Activated naive CD4-positive, alpha-beta T cell treated with anti-CD3 and anti-CD28 coated beads, Interleukin-2, amount 10 ng/mL, durations not matched to agents 5 hours and 36 hours (primary cell): ENCODE data around the gene LYSMD1. TPM values are rescaled to one million over a fixed set of nuclear protein-coding genes. Genes with fewer than 3 reads are reported as not detected.

ENCODE experiments used
- total RNA-seq, 2 experiments: library from RNA; stranded (reverse); gene quantifications; one replicate each; pipeline ENCODE4 v1.2.3, GENCODE V29; 2021

The LYSMD1 gene, protein sequence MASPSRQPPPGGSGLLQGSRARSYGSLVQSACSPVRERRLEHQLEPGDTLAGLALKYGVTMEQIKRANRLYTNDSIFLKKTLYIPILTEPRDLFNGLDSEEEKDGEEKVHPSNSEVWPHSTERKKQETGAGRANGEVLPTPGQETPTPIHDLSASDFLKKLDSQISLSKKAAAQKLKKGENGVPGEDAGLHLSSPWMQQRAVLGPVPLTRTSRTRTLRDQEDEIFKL
- total RNA-seq: 1 to 10 TPM; 2.7 to 3.1 TPM

DNA sequence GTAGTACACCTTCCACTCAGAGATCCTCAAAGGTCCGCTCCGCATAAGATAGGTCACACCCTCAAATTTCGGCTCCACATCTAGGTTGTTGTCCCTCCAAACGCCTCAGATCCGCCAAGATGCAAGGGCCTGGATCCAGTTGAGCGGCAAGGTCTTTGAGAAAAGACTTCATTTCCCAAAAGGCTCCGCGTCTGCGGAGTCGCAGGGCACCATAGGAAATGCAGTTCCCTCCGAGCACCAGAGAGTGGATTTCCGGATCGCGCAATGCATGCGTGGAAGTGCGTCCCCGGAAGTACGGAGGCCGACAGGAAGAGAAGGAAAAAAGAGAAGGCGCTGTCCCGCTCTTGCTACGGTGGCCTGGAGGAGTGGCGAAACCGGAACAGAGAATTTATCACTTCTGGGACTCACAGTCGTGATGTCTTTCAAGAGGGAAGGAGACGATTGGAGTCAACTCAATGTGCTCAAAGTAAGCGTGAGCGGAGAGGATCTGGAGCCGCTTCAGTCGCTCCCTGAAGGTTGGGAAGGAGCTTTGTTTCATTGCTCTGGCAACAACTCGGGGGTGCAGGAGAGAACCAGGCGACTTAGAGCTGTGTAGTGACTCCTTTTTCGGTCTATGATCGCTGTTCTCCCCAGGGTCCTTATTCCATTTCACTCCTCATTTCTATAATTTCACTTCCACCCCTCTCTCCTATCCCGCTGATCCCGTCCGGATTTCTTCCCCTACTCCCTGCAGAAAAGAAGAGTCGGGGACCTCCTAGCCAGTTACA is at the start of gene LYSMD1, which contains the start of gene SCNM1:
TSS of gene LYSMD1 (minus strand) at position 165 of the 767 bp plus-strand sequence. CDS start 644 bp downstream, outside the sequence.
TSS of gene SCNM1 (plus strand) at position 407 of the 767 bp plus-strand sequence. CDS start at position 416, 9 bp downstream.

DNA sequence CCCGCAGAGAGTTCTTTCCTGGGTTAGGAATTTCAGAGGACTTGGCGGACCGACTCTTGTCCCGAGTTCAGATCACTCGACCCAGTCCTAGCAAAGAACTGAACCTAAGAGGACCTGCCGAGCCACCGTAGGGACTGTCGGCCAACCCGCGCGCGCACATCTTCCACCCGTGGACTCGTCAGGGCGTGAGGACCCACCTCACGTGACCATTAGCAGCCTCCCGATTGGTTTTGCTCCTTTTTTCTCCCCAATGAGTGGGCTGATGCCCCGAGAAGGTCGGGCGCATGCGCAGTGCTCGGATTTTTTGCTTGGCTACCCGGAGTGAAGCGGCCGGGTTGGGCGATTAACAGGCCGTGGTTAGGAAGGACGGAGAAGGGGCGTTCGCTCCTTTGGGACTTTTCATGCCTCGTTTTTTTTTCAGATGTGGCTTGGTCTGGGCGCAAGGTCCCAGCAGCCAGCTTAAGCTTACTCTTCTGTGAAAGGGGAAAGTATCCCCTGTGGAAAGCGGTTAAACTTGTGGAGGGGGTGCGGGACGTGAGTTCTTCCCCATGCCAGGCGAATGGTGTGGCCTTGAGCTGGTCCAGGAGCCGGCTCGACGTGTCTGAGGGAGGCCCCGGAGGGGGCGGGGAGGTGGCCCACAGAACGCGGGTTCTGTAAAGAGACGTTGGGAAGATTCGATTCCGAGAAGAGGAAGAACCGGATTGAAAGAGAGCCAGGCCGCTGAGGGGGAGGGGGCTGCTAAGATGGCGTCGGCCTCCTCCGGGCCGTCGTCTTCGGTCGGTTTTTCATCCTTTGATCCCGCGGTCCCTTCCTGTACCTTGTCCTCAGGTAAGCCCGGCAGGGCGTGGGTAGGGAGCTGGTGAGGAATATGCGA is 32.8 kb upstream of the LYSMD1 start, which contains the start of gene PIP5K1A:
TSS of gene PIP5K1A (plus strand) at position 299 of the 874 bp plus-strand sequence. CDS start at position 744, 445 bp downstream.

DNA sequence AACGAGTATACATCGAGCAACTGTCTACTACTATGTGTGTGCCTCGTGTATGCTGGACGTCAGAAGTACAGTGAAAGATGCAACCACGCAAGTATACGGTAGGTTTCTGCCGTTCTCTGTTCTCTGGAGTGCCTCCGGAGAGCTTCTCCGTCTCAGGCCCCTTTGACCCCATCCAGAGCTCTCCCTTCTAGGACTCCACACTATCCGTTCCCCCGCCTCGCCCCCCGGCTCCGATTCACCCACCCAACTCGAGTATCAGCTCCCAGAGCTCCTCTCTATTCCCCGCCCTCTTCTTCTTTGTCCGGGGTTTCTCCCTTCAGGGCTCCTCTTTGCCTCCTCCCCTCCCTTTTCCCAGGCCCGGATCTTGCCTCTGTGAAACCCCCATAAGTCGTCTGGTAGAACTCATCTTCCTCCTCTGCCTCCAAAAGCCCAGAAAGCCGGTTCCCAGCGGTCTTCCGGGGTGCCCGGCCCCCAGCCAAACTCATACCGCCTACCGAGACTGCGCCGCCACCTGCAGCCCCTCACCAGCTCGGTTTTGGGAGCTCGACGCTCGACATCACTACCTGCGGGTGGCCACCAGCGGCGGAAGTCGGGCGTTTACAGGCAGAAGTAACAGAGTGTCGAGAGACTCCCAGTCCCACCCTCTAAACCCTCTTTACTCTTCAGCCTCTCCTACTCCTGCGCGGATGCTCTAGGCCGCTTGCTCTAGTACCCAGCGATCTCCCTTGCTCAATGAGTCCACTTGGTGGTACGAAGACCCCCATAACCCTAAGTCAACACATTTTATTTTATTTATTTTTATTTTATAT is 24.1 kb upstream of the LYSMD1 start, which contains the start of gene VPS72:
TSS of gene VPS72 (minus strand) at position 561 of the 809 bp plus-strand sequence. CDS start at position 485, 76 bp downstream.

GRCh38 chr1:151175863-151176262 is 10.2 kb upstream of the LYSMD1 start, which contains the start of gene TMOD4:
TSS of gene TMOD4 (minus strand) at chr1:151175981. CDS start at chr1:151174875, 1,106 bp downstream.

GRCh38 chr1:151156515-151156819 is 9.2 kb downstream of the LYSMD1 start, which contains the start of gene TNFAIP8L2:
TSS of gene TNFAIP8L2 (plus strand) at chr1:151156649. CDS start at chr1:151158698, 2,049 bp downstream.

GRCh38 chr1:151146412-151147131 is 19.1 kb downstream of the LYSMD1 start, which contains the start of gene SEMA6C:
TSS of gene SEMA6C (minus strand) at chr1:151146631. CDS start at chr1:151142621, 4,010 bp downstream.

Other genes with a start within 250 kb of the LYSMD1 start
- gene SETDB1, start 239.5 kb downstream of the LYSMD1 start, total RNA-seq: 10 to 100 TPM; 53.5 to 59.7 TPM
- 100 to 1,000 TPM; 152 to 153 TPM for gene CERS2, start 191.1 kb downstream of the LYSMD1 start, total RNA-seq
- gene ANXA9, start 183.6 kb downstream of the LYSMD1 start, total RNA-seq: not detected
- 10 to 100 TPM; 37.4 to 37.7 TPM for gene MINDY1, start 159.0 kb downstream of the LYSMD1 start, total RNA-seq
- 10 to 100 TPM; 18.5 to 20.5 TPM for gene PRUNE1, start 157.5 kb downstream of the LYSMD1 start, total RNA-seq
- gene BNIPL, start 129.3 kb downstream of the LYSMD1 start, total RNA-seq: 1 to 10 TPM; 1.0 to 1.1 TPM
- gene C1orf56, start 118.2 kb downstream of the LYSMD1 start, total RNA-seq: 1 to 10 TPM; 1.2 to 1.4 TPM
- gene CDC42SE1, start 106.3 kb downstream of the LYSMD1 start, total RNA-seq: 100 to 1,000 TPM; 362 to 368 TPM
- 1 to 10 TPM; 4.0 to 4.1 TPM for gene MLLT11, start 105.5 kb downstream of the LYSMD1 start, total RNA-seq
- 10 to 100 TPM; 27.7 to 30.6 TPM for gene GABPB2, start 95.1 kb downstream of the LYSMD1 start, total RNA-seq
- 1 to 10 TPM; 3.6 to 3.8 TPM for gene SEMA6C, start 19.3 kb downstream of the LYSMD1 start, total RNA-seq
- 10 to 100 TPM; 41.8 to 42.4 TPM for gene TNFAIP8L2, start 9.3 kb downstream of the LYSMD1 start, total RNA-seq
- gene SCNM1, start 242 bp upstream of the LYSMD1 start, total RNA-seq: 10 to 100 TPM; 59.5 to 61.1 TPM
- 1 to 10 TPM; 3.2 to 4.4 TPM for gene TMOD4, start 10.1 kb upstream of the LYSMD1 start, total RNA-seq
- 10 to 100 TPM; 74.6 to 77.0 TPM for gene VPS72, start 24.3 kb upstream of the LYSMD1 start, total RNA-seq
- 10 to 100 TPM; 57.7 to 59.3 TPM for gene PIP5K1A, start 32.6 kb upstream of the LYSMD1 start, total RNA-seq
- gene PSMD4, start 88.8 kb upstream of the LYSMD1 start, total RNA-seq: 100 to 1,000 TPM; 163 to 173 TPM
- gene ZNF687, start 116.4 kb upstream of the LYSMD1 start, total RNA-seq: 10 to 100 TPM; 27.7 to 27.9 TPM
- 10 to 100 TPM; 65.2 to 65.6 TPM for gene PI4KB, start 161.5 kb upstream of the LYSMD1 start, total RNA-seq
- gene RFX5, start 181.3 kb upstream of the LYSMD1 start, total RNA-seq: 10 to 100 TPM; 66.6 to 69.5 TPM
- not detected for gene SELENBP1, start 206.8 kb upstream of the LYSMD1 start, total RNA-seq
- gene PSMB4, start 233.7 kb upstream of the LYSMD1 start, total RNA-seq: 100 to 1,000 TPM; 277 to 279 TPM